ENCODE measurements around the gene MAN1C1. TPM values are rescaled to one million over a fixed set of nuclear protein-coding genes. Genes with fewer than 3 reads are reported as not detected.

The MAN1C1 gene
- total and polyA plus RNA-seq, 10 of the 15 experiments (the other 5 are each of a cell fraction or from before 2014, with no cell fraction given), result 0.12 to 0.56 (median 0.22) TPM; not detected in 3

- SMC1A ChIA-PET (ENCODE audit: uncharacterized antibody, unreplicated experiment), result no interaction called here
- Histone ChIP-seq H3K9me3 (replicated peaks; ENCODE audit: control insufficient read depth, insufficient read depth, low read length) (no peaks in the 10 kb centered on the region), H4K20me1 (ENCODE audit: control insufficient read depth, insufficient read depth) (no peaks in the 10 kb centered on the region; the same call in 1 of the 2 replicates), H3K36me3 (ENCODE audit: control insufficient read depth in 2 of 2, insufficient read depth in 2 of 2, low read length in 1 of 2) (no peaks in the 10 kb centered on the region), H3K4me2 (ENCODE audit: control insufficient read depth, insufficient read depth) (no peak overlapping the region), H3K27ac (ENCODE audit: control insufficient read depth, insufficient read depth) (no peak overlapping the region), H3K9ac (ENCODE audit: control insufficient read depth, insufficient read depth, low read length) (no peak overlapping the region), H3K4me1 (ENCODE audit: control insufficient read depth, insufficient read depth, low read length) (no peaks in the 10 kb centered on the region), H2AFZ (ENCODE audit: control insufficient read depth, low read depth, low read length) (no peak overlapping the region), H3K27me3 (replicated peaks in 1 of 2; ENCODE audit: control insufficient read depth in 2 of 2, insufficient read depth in 2 of 2, low read length in 1 of 2) (no peaks in the 10 kb centered on the region), H3K4me3 (no peak overlapping the region), H3K79me2 (ENCODE audit: control insufficient read depth, insufficient read depth, low read length) (no peaks in the 10 kb centered on the region)
- no TSS peak for BruUV-seq (replicated peaks)
- POLR2A ChIA-PET, result no interaction called here
- WGBS (ENCODE audit: insufficient coverage, insufficient replicate concordance, low lambda C conversion rate, missing lambda C conversion rate), result 65% methylated on average over 8 of the region's 8 CpGs
- no peak for TF ChIP-seq CHD2 (IDR thresholded peaks at IDR 0.05; ENCODE audit: borderline replicate concordance, low read depth, low read length)
- DNase-seq (ENCODE audit: low read depth, low spot score), result no peak
- in situ Hi-C loops (cut with MboI), result no loop called here
- CTCF ChIA-PET, result interaction anchor here (2.0 kb wide), 1 partner anchor 87 kb away, joined by 8 read pairs; no protein-coding TSS in a partner anchor
- no peak for FAIRE-seq
- RAD21 ChIA-PET (ENCODE audit: unreplicated experiment), result no interaction called here
- ATAC-seq, result no peak
- intact Hi-C loops (cut with micrococcal nuclease; ENCODE audit: unreplicated experiment), result no loop called here
Observed at GRCh38 chr1:25573961-25574360, 42.6 kb upstream of the MAN1C1 start.

DNA sequence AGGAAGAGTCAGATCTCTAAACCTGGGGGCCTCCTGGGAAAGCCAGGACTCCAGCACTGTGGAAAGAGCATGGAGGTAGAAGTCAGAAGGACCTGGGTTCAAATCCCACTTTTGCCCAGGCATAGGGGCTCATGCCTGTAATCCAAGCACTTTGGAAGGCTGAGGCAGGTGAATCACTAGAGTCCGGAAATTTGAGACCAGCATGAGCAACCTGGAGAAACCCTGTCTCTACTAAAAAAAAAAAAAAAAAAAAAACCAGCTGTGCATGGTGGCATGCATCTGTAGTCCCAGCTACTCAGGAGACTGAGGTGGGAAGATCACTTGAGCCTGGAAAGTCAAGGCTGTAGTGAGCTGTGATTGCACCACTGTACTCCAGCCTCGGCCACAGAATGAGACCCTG lies 41.4 kb upstream of the MAN1C1 start:
- BruUV-seq (replicated peaks), result no TSS peak
- H3K27me3 ChIP-seq (replicated peaks in 1 of 2; ENCODE audit: control insufficient read depth in 2 of 2, insufficient read depth in 2 of 2, low read length in 1 of 2), result no peaks in the 10 kb centered on the region; a peak in 1 of 4 replicates
- in situ Hi-C loops (cut with MboI), result no loop called here
- H3K4me3 ChIP-seq, result no peak overlapping the region
- ChIA-PET POLR2A (no interaction called here), CTCF (interaction anchor here (0.7 kb wide), 1 partner anchor 48 kb away, joined by 3 read pairs; no protein-coding TSS in a partner anchor), RAD21 (ENCODE audit: unreplicated experiment) (interaction anchor here (0.7 kb wide), 1 partner anchor 17 kb away, joined by 3 read pairs; no protein-coding TSS in a partner anchor), SMC1A (ENCODE audit: uncharacterized antibody, unreplicated experiment) (no interaction called here)
- H3K9me3 ChIP-seq (replicated peaks; ENCODE audit: control insufficient read depth, insufficient read depth, low read length), result no peaks in the 10 kb centered on the region
- no peak for TF ChIP-seq EED (IDR thresholded peaks at IDR 0.05; ENCODE audit: low read depth)
- TF ChIP-seq RCOR1 (conservative IDR thresholded peaks at IDR 0.05; ENCODE audit: low read depth, low read length), result no peak
- no peak for TF ChIP-seq BMI1 (IDR thresholded peaks at IDR 0.05; ENCODE audit: borderline replicate concordance)
- no peak for TF ChIP-seq RFX5 (IDR thresholded peaks at IDR 0.05; ENCODE audit: low read depth, low read length)
- TF ChIP-seq BCL11A (IDR thresholded peaks at IDR 0.05; ENCODE audit: low read depth, low read length), result no peak
- no peak for TF ChIP-seq RAD21 (IDR thresholded peaks at IDR 0.05; ENCODE audit: insufficient read depth, low read depth, low read length)
- TF ChIP-seq, protein P1, sequence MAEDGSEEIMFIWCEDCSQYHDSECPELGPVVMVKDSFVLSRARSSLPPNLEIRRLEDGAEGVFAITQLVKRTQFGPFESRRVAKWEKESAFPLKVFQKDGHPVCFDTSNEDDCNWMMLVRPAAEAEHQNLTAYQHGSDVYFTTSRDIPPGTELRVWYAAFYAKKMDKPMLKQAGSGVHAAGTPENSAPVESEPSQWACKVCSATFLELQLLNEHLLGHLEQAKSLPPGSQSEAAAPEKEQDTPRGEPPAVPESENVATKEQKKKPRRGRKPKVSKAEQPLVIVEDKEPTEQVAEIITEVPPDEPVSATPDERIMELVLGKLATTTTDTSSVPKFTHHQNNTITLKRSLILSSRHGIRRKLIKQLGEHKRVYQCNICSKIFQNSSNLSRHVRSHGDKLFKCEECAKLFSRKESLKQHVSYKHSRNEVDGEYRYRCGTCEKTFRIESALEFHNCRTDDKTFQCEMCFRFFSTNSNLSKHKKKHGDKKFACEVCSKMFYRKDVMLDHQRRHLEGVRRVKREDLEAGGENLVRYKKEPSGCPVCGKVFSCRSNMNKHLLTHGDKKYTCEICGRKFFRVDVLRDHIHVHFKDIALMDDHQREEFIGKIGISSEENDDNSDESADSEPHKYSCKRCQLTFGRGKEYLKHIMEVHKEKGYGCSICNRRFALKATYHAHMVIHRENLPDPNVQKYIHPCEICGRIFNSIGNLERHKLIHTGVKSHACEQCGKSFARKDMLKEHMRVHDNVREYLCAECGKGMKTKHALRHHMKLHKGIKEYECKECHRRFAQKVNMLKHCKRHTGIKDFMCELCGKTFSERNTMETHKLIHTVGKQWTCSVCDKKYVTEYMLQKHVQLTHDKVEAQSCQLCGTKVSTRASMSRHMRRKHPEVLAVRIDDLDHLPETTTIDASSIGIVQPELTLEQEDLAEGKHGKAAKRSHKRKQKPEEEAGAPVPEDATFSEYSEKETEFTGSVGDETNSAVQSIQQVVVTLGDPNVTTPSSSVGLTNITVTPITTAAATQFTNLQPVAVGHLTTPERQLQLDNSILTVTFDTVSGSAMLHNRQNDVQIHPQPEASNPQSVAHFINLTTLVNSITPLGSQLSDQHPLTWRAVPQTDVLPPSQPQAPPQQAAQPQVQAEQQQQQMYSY (CRISPR knock-in tag; IDR thresholded peaks at IDR 0.05), result no peak
- TF ChIP-seq SP1 (IDR thresholded peaks at IDR 0.05; ENCODE audit: low read depth, low read length), result no peak
- no peak for TF ChIP-seq NR2C2 (IDR thresholded peaks at IDR 0.05; ENCODE audit: borderline replicate concordance, control insufficient read depth, insufficient read length, low read depth)
- no peak for ATAC-seq
- WGBS (ENCODE audit: insufficient coverage, insufficient replicate concordance, low lambda C conversion rate, missing lambda C conversion rate), result 55% methylated on average over 2 of the region's 2 CpGs
- no peak for DNase-seq (ENCODE audit: low read depth, low spot score)
- H3K4me1 ChIP-seq (ENCODE audit: control insufficient read depth, insufficient read depth, low read length), result no peaks in the 10 kb centered on the region
- H3K36me3 ChIP-seq (ENCODE audit: control insufficient read depth in 2 of 2, insufficient read depth in 2 of 2, low read length in 1 of 2), result no peaks in the 10 kb centered on the region
- no peaks in the 10 kb centered on the region for H3K79me2 ChIP-seq (ENCODE audit: control insufficient read depth, insufficient read depth, low read length)
- no peak overlapping the region for H3K27ac ChIP-seq (ENCODE audit: control insufficient read depth, insufficient read depth)
- H3K4me2 ChIP-seq (ENCODE audit: control insufficient read depth, insufficient read depth), result no peak overlapping the region
- H3K9ac ChIP-seq (ENCODE audit: control insufficient read depth, insufficient read depth, low read length), result no peak overlapping the region
- intact Hi-C loops (cut with micrococcal nuclease; ENCODE audit: unreplicated experiment), result no loop called here
- H4K20me1 ChIP-seq (ENCODE audit: control insufficient read depth, insufficient read depth), result no peaks in the 10 kb centered on the region; the same call in 1 of the 2 replicates
- no peak for FAIRE-seq
- no peak overlapping the region for H2AFZ ChIP-seq (ENCODE audit: control insufficient read depth, low read depth, low read length)

Data from GM12878 (cell line).